GM20431 (cell line): Measurements from ENCODE around the gene UGT1A10.

ENCODE experiments used
- in situ Hi-C: fragments of 300-500 bp; cut with MseI, MboI; formaldehyde crosslinking; loops from one replicate; pipeline ENCODE4 v1.15.0; 2020; ENCODE audit warnings: low sequenced_read_pairs; ENCODE audit not compliant: unreplicated experiment

UGT1A10 gene

DNA sequence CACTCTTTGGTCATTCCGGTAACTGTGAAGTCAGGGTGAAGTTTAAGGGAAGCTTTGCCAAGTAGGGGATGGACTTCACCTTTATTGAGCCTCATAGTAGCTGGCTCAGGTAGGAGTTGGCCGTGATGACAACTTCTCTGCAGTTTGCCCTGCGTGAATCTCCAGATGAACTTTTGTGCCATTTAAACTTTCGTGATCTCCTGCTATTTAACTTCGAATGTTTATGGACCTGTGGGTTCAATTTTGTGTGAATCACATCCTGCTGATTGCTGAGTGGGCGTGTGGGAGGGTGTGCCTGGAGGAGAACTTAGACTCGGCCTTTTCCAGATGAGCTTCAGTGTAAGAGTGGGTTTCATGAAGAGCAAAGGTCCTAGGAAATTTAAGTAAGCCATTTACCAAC is 128.0 kb downstream of the UGT1A10 start:
- in situ Hi-C loops = no loop called here

- in situ Hi-C loops = no loop called here
Measured at GRCh38 chr2:233764761-233765160, 128.5 kb downstream of the UGT1A10 start.

GRCh38 chr2:233766416-233766815 is 130.2 kb downstream of the UGT1A10 start:
- in situ Hi-C loops = no loop called here

DNA sequence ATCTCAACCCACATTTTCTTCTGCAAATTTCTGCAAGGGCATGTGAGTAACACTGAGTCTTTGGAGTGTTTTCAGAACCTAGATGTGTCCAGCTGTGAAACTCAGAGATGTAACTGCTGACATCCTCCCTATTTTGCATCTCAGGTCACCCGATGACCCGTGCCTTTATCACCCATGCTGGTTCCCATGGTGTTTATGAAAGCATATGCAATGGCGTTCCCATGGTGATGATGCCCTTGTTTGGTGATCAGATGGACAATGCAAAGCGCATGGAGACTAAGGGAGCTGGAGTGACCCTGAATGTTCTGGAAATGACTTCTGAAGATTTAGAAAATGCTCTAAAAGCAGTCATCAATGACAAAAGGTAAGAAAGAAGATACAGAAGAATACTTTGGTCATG is 131.8 kb downstream of the UGT1A10 start:
- in situ Hi-C loops = no loop called here

- in situ Hi-C loops = no loop called here
Measured at GRCh38 chr2:233769260-233769659, 133.0 kb downstream of the UGT1A10 start.

DNA sequence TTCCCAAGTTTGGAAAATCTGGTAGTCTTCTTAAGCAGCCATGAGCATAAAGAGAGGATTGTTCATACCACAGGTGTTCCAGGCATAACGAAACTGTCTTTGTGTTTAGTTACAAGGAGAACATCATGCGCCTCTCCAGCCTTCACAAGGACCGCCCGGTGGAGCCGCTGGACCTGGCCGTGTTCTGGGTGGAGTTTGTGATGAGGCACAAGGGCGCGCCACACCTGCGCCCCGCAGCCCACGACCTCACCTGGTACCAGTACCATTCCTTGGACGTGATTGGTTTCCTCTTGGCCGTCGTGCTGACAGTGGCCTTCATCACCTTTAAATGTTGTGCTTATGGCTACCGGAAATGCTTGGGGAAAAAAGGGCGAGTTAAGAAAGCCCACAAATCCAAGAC is 135.9 kb downstream of the UGT1A10 start:
- in situ Hi-C loops = no loop called here

DNA sequence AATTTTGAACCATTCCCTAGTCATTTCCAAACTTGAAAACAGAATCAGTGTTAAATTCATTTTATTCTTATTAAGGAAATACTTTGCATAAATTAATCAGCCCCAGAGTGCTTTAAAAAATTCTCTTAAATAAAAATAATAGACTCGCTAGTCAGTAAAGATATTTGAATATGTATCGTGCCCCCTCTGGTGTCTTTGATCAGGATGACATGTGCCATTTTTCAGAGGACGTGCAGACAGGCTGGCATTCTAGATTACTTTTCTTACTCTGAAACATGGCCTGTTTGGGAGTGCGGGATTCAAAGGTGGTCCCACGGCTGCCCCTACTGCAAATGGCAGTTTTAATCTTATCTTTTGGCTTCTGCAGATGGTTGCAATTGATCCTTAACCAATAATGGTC is 136.3 kb downstream of the UGT1A10 start:
- in situ Hi-C loops = no loop called here

- in situ Hi-C loops = no loop called here
Measured at GRCh38 chr2:233773854-233774253, 137.6 kb downstream of the UGT1A10 start.

GRCh38 chr2:233775414-233775813 is 139.2 kb downstream of the UGT1A10 start:
- in situ Hi-C loops = no loop called here

DNA sequence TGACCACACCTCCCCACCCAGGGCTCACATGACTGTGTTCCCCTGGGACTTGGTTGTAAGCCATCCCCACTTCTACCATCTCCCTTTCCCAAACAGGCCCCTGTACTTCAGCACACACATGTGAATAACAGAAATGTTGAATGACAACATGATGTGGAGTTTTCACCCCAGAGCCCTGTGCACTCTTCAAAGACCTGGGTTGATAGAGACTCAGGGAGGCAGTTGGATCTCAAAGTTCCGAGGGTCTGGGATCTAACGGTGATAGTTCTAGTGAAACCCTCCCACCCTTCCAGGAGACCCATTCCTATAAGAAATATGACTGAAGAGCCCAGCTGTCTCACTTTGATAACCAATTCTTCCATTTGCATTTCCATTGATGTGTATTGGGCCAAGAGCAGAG is 141.8 kb downstream of the UGT1A10 start, which contains the start of gene MROH2A:
TSS of gene MROH2A (plus strand) at position 301 of the 400 bp plus-strand sequence. CDS start 1,029 bp downstream, outside the sequence.
- in situ Hi-C loops = no loop called here

DNA sequence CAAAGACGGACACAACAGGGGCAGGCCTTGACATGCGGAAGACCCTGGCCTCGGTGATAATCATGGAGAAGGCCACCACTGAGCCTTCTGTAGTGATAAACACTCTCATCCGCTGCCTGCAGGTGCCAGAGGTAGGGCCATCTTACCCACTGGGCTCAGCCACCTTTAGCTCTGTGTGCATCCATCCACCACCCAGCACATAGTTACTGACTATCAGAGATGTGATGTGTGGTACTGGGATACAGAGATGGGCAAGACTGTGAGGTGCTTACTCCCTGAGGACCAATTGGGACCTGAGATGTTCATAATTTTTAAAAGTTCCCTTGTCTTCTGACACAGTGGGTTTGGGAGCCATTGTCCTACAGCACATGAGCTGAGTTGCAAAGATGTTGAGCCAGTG is 143.5 kb downstream of the UGT1A10 start:
- in situ Hi-C loops = no loop called here

DNA sequence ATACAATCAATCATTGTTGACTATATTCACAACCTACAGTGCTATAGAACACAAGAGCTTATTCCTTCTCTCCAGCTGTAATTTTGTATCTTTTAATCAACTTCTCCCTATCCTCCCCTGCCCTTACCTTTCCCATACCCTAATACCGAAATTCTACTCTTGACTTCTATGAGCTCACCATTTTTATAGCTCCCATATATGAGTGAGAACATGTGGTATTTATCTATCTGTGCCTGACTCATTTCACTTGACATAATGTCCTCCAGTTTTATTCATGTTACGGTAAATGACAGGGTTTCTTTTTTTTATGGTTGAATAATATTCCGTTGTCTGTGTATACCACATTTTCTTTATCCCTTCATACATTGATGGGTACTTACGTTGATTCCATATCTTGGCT is 144.5 kb downstream of the UGT1A10 start:
- in situ Hi-C loops = no loop called here

- in situ Hi-C loops = no loop called here
Measured at GRCh38 chr2:233789554-233789953, 153.3 kb downstream of the UGT1A10 start.

DNA sequence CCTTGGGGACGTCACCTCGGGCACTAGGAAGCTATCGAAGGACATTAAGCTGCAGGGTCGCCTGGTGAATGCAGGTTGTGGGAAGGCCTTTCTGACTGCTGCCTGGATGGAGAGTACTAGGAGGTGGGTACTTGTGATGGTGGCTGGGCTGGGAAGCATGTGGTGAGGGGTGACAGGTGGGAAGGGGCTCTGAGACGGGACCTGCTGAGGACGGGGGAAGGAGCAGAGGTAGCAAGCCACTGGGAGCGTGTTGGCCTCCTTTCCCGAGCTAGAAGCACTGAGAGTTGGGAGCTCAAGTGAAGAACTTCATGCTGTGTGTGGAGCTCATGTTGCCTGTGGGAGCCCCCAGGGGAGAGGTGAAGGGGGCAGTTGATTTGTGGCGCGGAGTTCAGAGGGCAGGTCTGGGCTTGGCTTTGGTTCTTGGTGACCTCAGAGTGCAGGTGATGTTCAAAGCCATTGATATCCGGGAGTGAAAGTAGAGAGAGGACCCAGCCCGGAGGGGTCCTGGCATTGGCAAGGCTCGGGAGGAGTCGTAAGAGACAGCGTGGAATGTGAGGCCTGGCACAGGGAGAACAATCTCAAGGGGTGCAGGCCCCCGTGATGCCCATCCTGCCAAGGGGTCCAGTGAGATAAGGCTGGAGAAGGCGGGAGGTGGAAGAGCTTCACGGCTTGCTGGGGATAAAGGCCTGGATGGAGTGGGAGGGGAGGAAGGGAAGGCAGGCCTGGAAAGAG is 155.1 kb downstream of the UGT1A10 start:
- in situ Hi-C loops = no loop called here

GRCh38 chr2:233791883-233792329 is 155.7 kb downstream of the UGT1A10 start:
- in situ Hi-C loops = no loop called here

- in situ Hi-C loops = no loop called here
Measured at GRCh38 chr2:233792720-233793119, 156.5 kb downstream of the UGT1A10 start.

DNA sequence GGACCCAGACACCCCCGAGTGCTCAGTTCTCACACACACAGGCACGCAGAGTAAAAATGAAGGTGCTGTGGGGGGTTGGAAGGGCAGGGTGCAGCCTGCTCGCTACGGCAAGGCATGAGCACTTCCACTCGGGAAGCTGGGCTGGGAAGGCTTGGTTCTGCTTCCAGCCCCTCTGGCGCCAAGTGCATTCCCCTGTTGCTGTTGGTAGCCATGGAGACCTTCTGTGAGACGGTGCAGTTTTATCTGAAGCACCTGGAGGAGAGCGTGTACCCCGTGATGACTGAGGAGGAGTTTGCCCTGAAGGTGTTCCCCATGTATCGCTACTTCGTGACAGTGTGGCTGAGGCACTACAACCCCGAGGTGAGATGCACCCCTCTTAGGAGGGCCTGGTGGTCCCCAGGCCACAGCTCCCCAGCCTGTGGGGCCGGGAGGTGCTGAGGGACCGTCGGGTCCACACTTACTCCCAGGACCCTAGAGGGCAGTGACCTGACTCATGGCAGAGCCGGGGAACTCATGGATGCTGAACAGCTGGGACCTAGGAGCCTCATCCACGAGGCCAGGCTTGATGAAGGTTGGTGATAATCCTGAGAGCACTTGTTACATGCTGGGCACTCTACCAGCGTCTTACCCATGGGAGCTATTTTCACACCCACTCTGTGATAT is 157.3 kb downstream of the UGT1A10 start:
- in situ Hi-C loops = no loop called here

DNA sequence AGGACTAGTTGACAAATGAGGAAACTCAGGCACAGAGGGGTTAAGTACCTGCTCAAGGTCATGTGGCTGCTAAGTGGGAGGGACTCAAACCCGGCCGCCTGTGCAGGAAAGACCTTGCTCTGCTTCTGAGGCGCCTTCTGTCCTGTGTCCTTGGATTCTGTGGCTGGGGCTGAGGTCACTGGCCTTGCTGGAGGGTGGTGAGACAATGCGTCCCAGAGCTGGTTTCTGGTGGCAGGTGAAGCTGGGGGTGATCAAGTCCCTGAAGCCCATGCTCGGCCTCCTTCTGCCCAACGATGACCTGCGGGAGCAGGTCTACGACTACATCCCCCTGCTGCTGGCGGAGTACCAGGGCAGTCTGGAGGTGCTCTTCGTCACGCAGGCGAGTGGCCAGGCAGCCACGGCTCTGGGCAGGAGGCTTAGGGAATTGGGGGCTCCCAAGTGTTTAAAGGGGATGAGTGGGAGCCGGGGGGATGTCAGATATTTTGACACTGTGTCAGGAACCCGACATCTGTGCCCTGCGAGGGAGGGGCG is 157.9 kb downstream of the UGT1A10 start:
- in situ Hi-C loops = no loop called here

GRCh38 chr2:233795735-233796171 is 159.5 kb downstream of the UGT1A10 start:
- in situ Hi-C loops = no loop called here

DNA sequence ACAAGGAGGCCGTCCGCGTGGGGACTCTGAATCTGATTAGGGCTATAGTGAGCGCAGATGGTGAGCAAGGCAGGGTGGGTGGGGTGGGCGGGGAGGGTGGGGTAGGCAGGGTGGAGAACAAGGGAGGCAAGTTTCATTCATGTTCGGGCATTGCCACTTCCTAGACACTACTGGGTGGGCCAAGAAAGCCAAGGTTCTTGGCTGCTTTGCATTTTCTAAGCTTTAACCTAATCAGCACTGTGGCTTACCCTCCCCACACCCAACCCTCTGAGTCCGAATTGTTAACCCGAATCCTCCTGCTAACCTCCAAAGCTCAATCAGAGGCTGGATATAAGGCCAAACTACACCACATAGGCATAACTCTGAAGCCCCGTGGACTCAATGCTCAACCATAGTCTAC is 160.0 kb downstream of the UGT1A10 start:
- in situ Hi-C loops = no loop called here

GRCh38 chr2:233798335-233799086 is 162.3 kb downstream of the UGT1A10 start:
- in situ Hi-C loops = no loop called here
